ENCODE data around the gene TRPM8. TPM values are rescaled to one million over a fixed set of nuclear protein-coding genes. Genes with fewer than 3 reads are reported as not detected.

TRPM8 gene
- total and polyA plus RNA-seq, 2 of the 8 experiments (the other 6 are each of a cell fraction or from before 2014, with no cell fraction given): 0.18 to 0.54 TPM

GRCh38 chr2:233979748-233980147, 62.6 kb downstream of the TRPM8 start:
- Histone ChIP-seq H3K79me2 (ENCODE audit: control insufficient read depth in 1 of 2, insufficient read depth in 2 of 2, low read length in 2 of 2) (no peaks in the 10 kb centered on the region), H2BK5ac (ENCODE audit: low read depth, low read length) (no peak overlapping the region), H2BK20ac (ENCODE audit: low read length) (no peak overlapping the region), H3K9me3 (ENCODE audit: insufficient read depth in 2 of 2, low read depth in 1 of 2, low read length in 1 of 2) (no peaks in the 10 kb centered on the region), H4K8ac (ENCODE audit: extremely low read depth, insufficient read depth, low read length) (no peak overlapping the region), H3K27ac (ENCODE audit: low read depth, low read length) (no peak overlapping the region), H3K56ac (replicated peaks; ENCODE audit: insufficient read length, low read depth, low read length) (no peak overlapping the region), H2AK5ac (ENCODE audit: low read depth, low read length) (no peak overlapping the region), H3K4me3 (ENCODE audit: extremely low read depth in 1 of 4, insufficient read depth in 2 of 4, low read depth in 3 of 4, low read length in 4 of 4) (no peak overlapping the region), H2BK12ac (ENCODE audit: low read depth, low read length) (no peak overlapping the region), H2BK15ac (ENCODE audit: low read length) (no peak overlapping the region), H3K36me3 (ENCODE audit: control insufficient read depth in 2 of 4, insufficient read depth in 4 of 4, low read length in 3 of 4) (no peaks in the 10 kb centered on the region), H3K4me2 (ENCODE audit: insufficient read depth in 1 of 2, low read depth in 2 of 2, low read length in 2 of 2) (no peak overlapping the region), H3K14ac (ENCODE audit: insufficient read length) (no peak overlapping the region), H3K18ac (ENCODE audit: extremely low read depth, low read length) (no peak overlapping the region), H3K27me3 (replicated peaks in 1 of 4; ENCODE audit: control insufficient read depth in 3 of 4, extremely low read depth in 1 of 4, insufficient read depth in 3 of 4, low read length in 3 of 4) (no peaks in the 10 kb centered on the region), H2AFZ (ENCODE audit: low read length) (no peak overlapping the region), H3K4me1 (replicated peaks in 1 of 4; ENCODE audit: control insufficient read depth in 3 of 4, insufficient read depth in 4 of 4, low read length in 3 of 4) (peaks cover 0 to 2% (median 0%) of the 10 kb centered on the region in 4 experiments; a peak in 1 of 7 replicates), H2BK120ac (replicated peaks; ENCODE audit: low read depth, low read length) (no peak overlapping the region), H3K9ac (replicated peaks in 1 of 4; ENCODE audit: extremely low read depth in 1 of 4, low read depth in 3 of 4, low read length in 3 of 4) (no peak overlapping the region), H4K91ac (replicated peaks; ENCODE audit: insufficient read length, low read length) (no peak overlapping the region), H4K20me1 (replicated peaks in 1 of 2; ENCODE audit: control insufficient read depth in 1 of 2, insufficient read depth in 2 of 2, low read length in 2 of 2) (no peaks in the 10 kb centered on the region), H3K79me1 (ENCODE audit: low read depth, low read length) (no peaks in the 10 kb centered on the region), H3K23ac (ENCODE audit: insufficient read length) (no peak overlapping the region), H3K23me2 (ENCODE audit: low read depth, low read length) (no peaks in the 10 kb centered on the region), H4K5ac (ENCODE audit: insufficient read length, low read depth, low read length) (no peak overlapping the region), H3K4ac (replicated peaks; ENCODE audit: insufficient read length, low read depth, low read length) (no peak overlapping the region)
- DNase-seq (ENCODE audit: low read depth in 1 of 2, low spot score in 2 of 2) (no peak), FAIRE-seq (no peak)
- ChIA-PET POLR2A (ENCODE audit: partially characterized antibody) (no interaction called here), CTCF (ENCODE audit: partially characterized antibody) (no interaction called here)
- WGBS, 2 experiments (ENCODE audit: extremely low coverage in 1 of 2, insufficient coverage in 1 of 2, insufficient read length in 1 of 2, insufficient replicate concordance in 2 of 2, low coverage in 1 of 2, low lambda C conversion rate in 2 of 2, missing lambda C conversion rate in 1 of 2): 73% methylated on average over 4 of the region's 4 CpGs; no CpG with 5 or more reads in 1 of the 2 experiments
- no peak for TF ChIP-seq GTF2F1 (IDR thresholded peaks at IDR 0.05; ENCODE audit: borderline replicate concordance, low read depth, low read length)
- TF ChIP-seq SIN3A (conservative IDR thresholded peaks at IDR 0.05 in 1 of 2, IDR thresholded peaks at IDR 0.05 in 1 of 2; ENCODE audit: low read depth in 1 of 2, low read length in 2 of 2): no peak
- no peak for TF ChIP-seq CHD1 (IDR thresholded peaks at IDR 0.05; ENCODE audit: low read depth, low read length)
